ENCODE results near the gene RAMAC.
"Not testable (repeated sequence)": the region's sequence is repeated elsewhere in the genome, so short reads cannot be mapped to it uniquely, and the experiment has no call there.

The RAMAC gene

GRCh38 chr15:82968066-82968465 is 17.9 kb upstream of the RAMAC start:
- no peak for DNase-seq (ENCODE audit: low spot score)

- no peak for DNase-seq (ENCODE audit: low spot score)
Observed at GRCh38 chr15:82969353-82969752, 16.7 kb upstream of the RAMAC start.

GRCh38 chr15:82970078-82970686 is 15.8 kb upstream of the RAMAC start:
- DNase-seq (ENCODE audit: low spot score), result no peak

- DNase-seq (ENCODE audit: low spot score), result no peak
Observed at GRCh38 chr15:82970696-82971095, 15.3 kb upstream of the RAMAC start.

- DNase-seq (ENCODE audit: low spot score), result no peak
Observed at GRCh38 chr15:82971218-82971984, 14.6 kb upstream of the RAMAC start.

- no peak for DNase-seq (ENCODE audit: low spot score)
Observed at GRCh38 chr15:82972990-82973389, 13.0 kb upstream of the RAMAC start.

- no peak for DNase-seq (ENCODE audit: low spot score)
Observed at GRCh38 chr15:82977076-82977475, 8.9 kb upstream of the RAMAC start.

GRCh38 chr15:82978438-82978837 is 7.6 kb upstream of the RAMAC start:
- DNase-seq (ENCODE audit: low spot score), result no peak

GRCh38 chr15:82979726-82980125 is 6.3 kb upstream of the RAMAC start:
- no peak for DNase-seq (ENCODE audit: low spot score)

- DNase-seq (ENCODE audit: low spot score), result no peak
Observed at GRCh38 chr15:82980981-82981380, 5.0 kb upstream of the RAMAC start.

GRCh38 chr15:82986442-82986780 is 401 bp downstream of the RAMAC start:
- no peak for DNase-seq (ENCODE audit: low spot score)

- DNase-seq (ENCODE audit: low spot score), result no peak
Observed at GRCh38 chr15:82992436-82992998, 6.5 kb downstream of the RAMAC start.

- DNase-seq (ENCODE audit: low spot score), result no peak
Observed at GRCh38 chr15:82993144-82993543, 7.1 kb downstream of the RAMAC start.

GRCh38 chr15:82995076-82995475 is 9.1 kb downstream of the RAMAC start:
- no peak for DNase-seq (ENCODE audit: low spot score)

GRCh38 chr15:82995938-82996337 is 9.9 kb downstream of the RAMAC start:
- DNase-seq (ENCODE audit: low spot score), result no peak

- no peak for DNase-seq (ENCODE audit: low spot score)
Observed at GRCh38 chr15:82999426-82999825, 13.4 kb downstream of the RAMAC start.

- DNase-seq (ENCODE audit: low spot score), result peak; percentile 60
Observed at GRCh38 chr15:82999905-83000671, 14.1 kb downstream of the RAMAC start.

GRCh38 chr15:83000672-83001031 is 14.6 kb downstream of the RAMAC start:
- not testable (repeated sequence) for DNase-seq (ENCODE audit: low spot score)

- peak; percentile 87 for DNase-seq (ENCODE audit: low spot score)
Observed at GRCh38 chr15:83010709-83011270, 24.8 kb downstream of the RAMAC start.

GRCh38 chr15:83011271-83012075 is 25.5 kb downstream of the RAMAC start, which contains the start of gene C15orf40:
TSS of gene C15orf40 (minus strand) at chr15:83011639. CDS start at chr15:83011607, 32 bp downstream.
- peak; percentile 92 for DNase-seq (ENCODE audit: low spot score)

GRCh38 chr15:83012076-83012426 is 26.0 kb downstream of the RAMAC start:
- no peak for DNase-seq (ENCODE audit: low spot score)

GRCh38 chr15:83012636-83013035 is 26.6 kb downstream of the RAMAC start:
- DNase-seq (ENCODE audit: low spot score), result no peak
